Loucy (cell line): ENCODE results near the gene HIPK1.

ENCODE experiments used
- H2AFZ ChIP-seq: fragments of 200-600 bp; sonication (generic); 2 replicates; pipeline ENCODE4 v1.6.0; 2016; ENCODE audit warnings: antibody characterized with exemption, mild to moderate bottlenecking, low read length, moderate library complexity
- H3F3A ChIP-seq: fragments of 200-600 bp; 2 replicates; pipeline ENCODE4 v1.6.0; 2016; ENCODE audit warnings: antibody characterized with exemption, low read depth, mild to moderate bottlenecking
- H3K27me3 ChIP-seq: fragments of 200-600 bp; sonication (generic); 2 replicates; pipeline ENCODE4 v1.6.1; 2014; ENCODE audit warnings: low read length, mild to moderate bottlenecking; ENCODE audit not compliant: insufficient read depth, poor library complexity, severe bottlenecking
- H3K36me3 ChIP-seq: fragments of 200-600 bp; sonication (generic); 2 replicates; pipeline ENCODE4 v1.6.1; 2016; ENCODE audit warnings: low read length; ENCODE audit not compliant: insufficient read depth
- H3K4me1 ChIP-seq: fragments of 200-600 bp; sonication (generic); 2 replicates; pipeline ENCODE4 v1.5.1; 2014; ENCODE audit warnings: low read length, mild to moderate bottlenecking; ENCODE audit not compliant: insufficient read depth, poor library complexity, severe bottlenecking
- H3K4me2 ChIP-seq: fragments of 200-600 bp; sonication (generic); 2 replicates; pipeline ENCODE4 v1.6.0; 2014; ENCODE audit warnings: antibody characterized with exemption, low read length, low read depth, mild to moderate bottlenecking; ENCODE audit not compliant: poor library complexity, severe bottlenecking
- H3K4me3 ChIP-seq: fragments of 200-600 bp; sonication (generic); 2 replicates; pipeline ENCODE4 v1.5.1; 2014; ENCODE audit warnings: low read length, mild to moderate bottlenecking, mixed read lengths; ENCODE audit not compliant: poor library complexity, severe bottlenecking
- H3K79me2 ChIP-seq: fragments of 200-600 bp; sonication (generic); 2 replicates; pipeline ENCODE4 v1.6.1; 2014; ENCODE audit warnings: low read length; ENCODE audit not compliant: insufficient read depth
- H3K9ac ChIP-seq: fragments of 200-600 bp; sonication (generic); 2 replicates; pipeline ENCODE4 v1.6.0; 2014; ENCODE audit warnings: mild to moderate bottlenecking, low read depth, low read length, moderate library complexity; ENCODE audit not compliant: poor library complexity, severe bottlenecking
- H3K9me2 ChIP-seq: fragments of 200-600 bp; sonication (generic); replicated peaks from 2 replicates; pipeline ENCODE4 v1.6.1; 2016; ENCODE audit warnings: low read depth, low read length, mixed read lengths
- H3K9me3 ChIP-seq: fragments of 200-600 bp; sonication (generic); 2 replicates; pipeline ENCODE4 v1.6.1; 2014; ENCODE audit warnings: mild to moderate bottlenecking, antibody characterized with exemption, low read length, low read depth; ENCODE audit not compliant: insufficient read depth
- H4K20me1 ChIP-seq: fragments of 200-600 bp; sonication (generic); 2 replicates; pipeline ENCODE4 v1.6.0; 2014; ENCODE audit warnings: antibody characterized with exemption, low read length, mild to moderate bottlenecking; ENCODE audit not compliant: insufficient read depth, poor library complexity, severe bottlenecking
- EZH2phosphoT487 ChIP-seq: fragments of 200-600 bp; IDR thresholded peaks from 2 replicates; pipeline ENCODE4 v1.6.1; 2018; ENCODE audit warnings: antibody characterized with exemption, mild to moderate bottlenecking, moderate library complexity, borderline replicate concordance
- TF ChIP-seq, protein P1 (sequence below): fragments of 200-600 bp; sonication (generic); conservative IDR thresholded peaks from 2 replicates; pipeline ENCODE4 v1.5.1; 2014; ENCODE audit warnings: mild to moderate bottlenecking, antibody characterized with exemption, low read length

The HIPK1 gene

DNA sequence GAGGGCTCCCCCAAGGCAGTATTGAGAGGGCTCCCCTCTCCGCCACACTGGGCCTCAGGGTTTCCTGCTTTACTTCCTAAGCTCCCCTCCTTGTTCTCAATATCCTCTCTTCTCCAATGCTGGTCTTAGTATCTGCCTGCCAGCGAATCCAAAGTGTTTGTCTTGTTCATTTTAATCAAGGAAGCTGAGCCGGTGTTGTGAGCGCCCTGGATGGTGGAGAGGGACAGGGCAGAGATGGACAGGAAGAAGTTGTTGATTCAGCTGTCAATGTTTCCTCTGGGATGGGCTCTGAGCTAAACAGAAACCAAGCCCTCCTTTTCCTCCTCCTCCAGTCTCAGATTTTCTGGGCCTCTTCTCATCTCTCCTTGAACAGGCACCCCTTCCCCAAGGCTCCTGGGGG is 55.6 kb downstream of the HIPK1 start:
- no peaks in the 10 kb centered on the region for H3K27me3 ChIP-seq
- H3K4me2 ChIP-seq, result no peak overlapping the region
- no peaks in the 10 kb centered on the region for H3K9me2 ChIP-seq

DNA sequence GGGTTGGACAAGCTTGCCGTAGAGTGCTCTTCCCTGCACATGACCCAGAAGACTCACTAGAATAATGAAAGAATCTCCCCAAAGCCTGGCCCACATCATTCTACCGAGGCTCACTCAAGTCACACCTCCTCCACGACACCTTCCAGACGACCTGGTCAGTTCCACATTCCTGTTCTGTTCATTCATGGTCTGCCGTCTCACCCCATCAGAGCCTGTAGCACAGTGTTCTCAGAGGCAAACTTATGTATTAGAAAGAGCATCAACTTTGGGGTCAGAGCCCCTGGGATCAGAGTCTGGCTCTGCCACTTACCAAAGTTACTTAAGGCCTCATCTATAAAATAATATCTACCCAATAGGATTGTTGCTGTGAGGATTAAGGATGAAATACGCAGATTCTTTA is 57.7 kb downstream of the HIPK1 start:
- Histone ChIP-seq H3K36me3 (no peaks in the 10 kb centered on the region), H2AFZ (no peak overlapping the region), H3F3A (no peaks in the 10 kb centered on the region), H3K4me2 (no peak overlapping the region), H3K9ac (no peak overlapping the region), H3K4me3 (no peak overlapping the region), H3K79me2 (no peaks in the 10 kb centered on the region), H3K9me3 (no peaks in the 10 kb centered on the region), H4K20me1 (no peaks in the 10 kb centered on the region), H3K9me2 (no peaks in the 10 kb centered on the region), H3K4me1 (no peaks in the 10 kb centered on the region), H3K27me3 (no peaks in the 10 kb centered on the region)
- TF ChIP-seq EZH2phosphoT487, result no peak
- TF ChIP-seq, protein P1, sequence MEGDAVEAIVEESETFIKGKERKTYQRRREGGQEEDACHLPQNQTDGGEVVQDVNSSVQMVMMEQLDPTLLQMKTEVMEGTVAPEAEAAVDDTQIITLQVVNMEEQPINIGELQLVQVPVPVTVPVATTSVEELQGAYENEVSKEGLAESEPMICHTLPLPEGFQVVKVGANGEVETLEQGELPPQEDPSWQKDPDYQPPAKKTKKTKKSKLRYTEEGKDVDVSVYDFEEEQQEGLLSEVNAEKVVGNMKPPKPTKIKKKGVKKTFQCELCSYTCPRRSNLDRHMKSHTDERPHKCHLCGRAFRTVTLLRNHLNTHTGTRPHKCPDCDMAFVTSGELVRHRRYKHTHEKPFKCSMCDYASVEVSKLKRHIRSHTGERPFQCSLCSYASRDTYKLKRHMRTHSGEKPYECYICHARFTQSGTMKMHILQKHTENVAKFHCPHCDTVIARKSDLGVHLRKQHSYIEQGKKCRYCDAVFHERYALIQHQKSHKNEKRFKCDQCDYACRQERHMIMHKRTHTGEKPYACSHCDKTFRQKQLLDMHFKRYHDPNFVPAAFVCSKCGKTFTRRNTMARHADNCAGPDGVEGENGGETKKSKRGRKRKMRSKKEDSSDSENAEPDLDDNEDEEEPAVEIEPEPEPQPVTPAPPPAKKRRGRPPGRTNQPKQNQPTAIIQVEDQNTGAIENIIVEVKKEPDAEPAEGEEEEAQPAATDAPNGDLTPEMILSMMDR, result no peak

More for the DNA sequence above, 55.6 kb downstream of the HIPK1 start:
- no peaks in the 10 kb centered on the region for H4K20me1 ChIP-seq
- no peak overlapping the region for H3K9ac ChIP-seq
- no peak overlapping the region for H3K4me3 ChIP-seq
- no peaks in the 10 kb centered on the region for H3K4me1 ChIP-seq
- no peaks in the 10 kb centered on the region for H3K79me2 ChIP-seq
- H3K36me3 ChIP-seq, result no peaks in the 10 kb centered on the region
- H3F3A ChIP-seq, result no peaks in the 10 kb centered on the region
- no peaks in the 10 kb centered on the region for H3K9me3 ChIP-seq
- TF ChIP-seq EZH2phosphoT487, result no peak
- TF ChIP-seq, protein P1, result no peak
- H2AFZ ChIP-seq, result no peak overlapping the region

DNA sequence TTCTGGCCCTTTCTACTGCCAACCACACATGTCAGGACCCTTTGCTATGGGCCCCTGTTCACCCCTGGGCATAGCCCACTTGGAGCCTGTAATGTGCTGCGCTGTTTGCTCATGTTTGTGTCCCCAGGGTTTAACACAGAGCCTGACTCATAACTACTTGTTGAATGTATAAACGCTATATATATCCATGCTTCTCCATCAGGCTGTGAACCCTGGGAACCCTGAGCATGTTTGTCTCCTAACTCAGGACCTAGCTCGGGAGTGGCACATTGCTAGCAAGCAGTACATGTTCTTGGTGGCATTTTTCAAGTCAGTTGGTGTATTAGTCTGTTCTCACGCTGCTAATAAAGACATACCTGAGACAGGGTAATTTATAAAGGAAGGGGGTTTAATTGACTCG is 58.1 kb downstream of the HIPK1 start:
- H3K27me3 ChIP-seq, result no peaks in the 10 kb centered on the region
- no peaks in the 10 kb centered on the region for H4K20me1 ChIP-seq
- TF ChIP-seq, protein P1, result no peak
- no peak for TF ChIP-seq EZH2phosphoT487
- H3K36me3 ChIP-seq, result no peaks in the 10 kb centered on the region
- H3K9me3 ChIP-seq, result no peaks in the 10 kb centered on the region
- H3K79me2 ChIP-seq, result no peaks in the 10 kb centered on the region
- no peak overlapping the region for H2AFZ ChIP-seq
- H3K4me1 ChIP-seq, result no peaks in the 10 kb centered on the region
- no peak overlapping the region for H3K4me2 ChIP-seq
- no peak overlapping the region for H3K4me3 ChIP-seq
- no peak overlapping the region for H3K9ac ChIP-seq
- no peaks in the 10 kb centered on the region for H3K9me2 ChIP-seq
- H3F3A ChIP-seq, result no peaks in the 10 kb centered on the region
